NCI-H524 (cell line): ENCODE measurements around the gene TTLL3.
"Not testable (repeated sequence)": the region's sequence is repeated elsewhere in the genome, so short reads cannot be mapped to it uniquely, and the experiment has no call there.

ENCODE experiments used
- DNase-seq, 2 experiments: peaks; one replicate each; lab custom pipeline; 2025; lab: John Stamatoyannopoulos, UW

Gene TTLL3, protein sequence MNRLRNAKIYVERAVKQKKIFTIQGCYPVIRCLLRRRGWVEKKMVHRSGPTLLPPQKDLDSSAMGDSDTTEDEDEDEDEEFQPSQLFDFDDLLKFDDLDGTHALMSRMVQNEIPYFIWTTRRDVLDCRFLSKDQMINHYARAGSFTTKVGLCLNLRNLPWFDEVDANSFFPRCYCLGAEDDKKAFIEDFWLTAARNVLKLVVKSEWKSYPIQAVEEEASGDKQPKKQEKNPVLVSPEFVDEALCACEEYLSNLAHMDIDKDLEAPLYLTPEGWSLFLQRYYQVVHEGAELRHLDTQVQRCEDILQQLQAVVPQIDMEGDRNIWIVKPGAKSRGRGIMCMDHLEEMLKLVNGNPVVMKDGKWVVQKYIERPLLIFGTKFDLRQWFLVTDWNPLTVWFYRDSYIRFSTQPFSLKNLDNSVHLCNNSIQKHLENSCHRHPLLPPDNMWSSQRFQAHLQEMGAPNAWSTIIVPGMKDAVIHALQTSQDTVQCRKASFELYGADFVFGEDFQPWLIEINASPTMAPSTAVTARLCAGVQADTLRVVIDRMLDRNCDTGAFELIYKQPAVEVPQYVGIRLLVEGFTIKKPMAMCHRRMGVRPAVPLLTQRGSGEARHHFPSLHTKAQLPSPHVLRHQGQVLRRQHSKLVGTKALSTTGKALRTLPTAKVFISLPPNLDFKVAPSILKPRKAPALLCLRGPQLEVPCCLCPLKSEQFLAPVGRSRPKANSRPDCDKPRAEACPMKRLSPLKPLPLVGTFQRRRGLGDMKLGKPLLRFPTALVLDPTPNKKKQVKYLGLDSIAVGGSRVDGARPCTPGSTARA

DNA sequence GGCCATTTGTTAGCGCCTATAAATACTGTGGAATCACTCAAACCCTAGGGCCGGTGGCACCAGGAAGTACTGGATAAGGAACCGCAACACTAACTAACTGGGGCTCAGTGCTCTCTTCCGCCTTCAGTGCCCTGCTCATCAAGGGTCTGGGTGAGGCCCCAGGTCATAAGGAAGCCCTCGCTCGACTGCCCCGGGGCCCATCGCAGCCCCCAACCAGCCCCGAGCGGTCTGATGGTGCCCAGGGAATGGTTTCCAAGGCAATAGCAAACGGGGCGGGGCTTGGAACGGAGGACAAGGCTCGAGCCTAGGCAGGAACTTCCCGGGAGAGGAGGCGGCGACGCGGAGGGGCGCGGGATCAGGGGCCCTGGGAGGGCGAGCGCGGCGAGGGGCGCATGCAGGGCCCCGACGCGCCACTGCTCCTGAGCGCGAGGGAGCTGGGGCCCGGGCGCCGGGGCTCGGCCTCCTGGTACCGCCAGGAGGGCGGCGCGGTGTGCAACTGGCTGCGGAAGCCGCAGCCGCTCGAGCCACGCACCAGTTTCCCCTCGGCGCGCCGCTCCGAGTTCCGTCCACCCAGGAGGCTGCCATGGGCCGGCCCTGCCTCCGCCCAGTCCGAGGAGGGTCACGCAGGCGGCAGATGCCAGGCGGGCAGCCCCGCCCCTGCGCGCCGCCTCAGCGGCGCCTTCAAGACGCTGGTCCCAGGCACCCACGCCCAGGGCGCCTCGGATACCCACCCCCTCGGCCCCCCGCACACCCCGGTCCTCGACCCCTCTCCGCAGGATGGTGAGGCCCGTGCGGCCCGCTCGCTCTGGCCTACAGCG lies at the start of gene TTLL3:
TTLL3 (plus strand) TSS at position 648 of the 818 bp plus-strand sequence. CDS start 400 bp downstream, outside the sequence.
- peak; percentile 36 to 49 for DNase-seq

DNA sequence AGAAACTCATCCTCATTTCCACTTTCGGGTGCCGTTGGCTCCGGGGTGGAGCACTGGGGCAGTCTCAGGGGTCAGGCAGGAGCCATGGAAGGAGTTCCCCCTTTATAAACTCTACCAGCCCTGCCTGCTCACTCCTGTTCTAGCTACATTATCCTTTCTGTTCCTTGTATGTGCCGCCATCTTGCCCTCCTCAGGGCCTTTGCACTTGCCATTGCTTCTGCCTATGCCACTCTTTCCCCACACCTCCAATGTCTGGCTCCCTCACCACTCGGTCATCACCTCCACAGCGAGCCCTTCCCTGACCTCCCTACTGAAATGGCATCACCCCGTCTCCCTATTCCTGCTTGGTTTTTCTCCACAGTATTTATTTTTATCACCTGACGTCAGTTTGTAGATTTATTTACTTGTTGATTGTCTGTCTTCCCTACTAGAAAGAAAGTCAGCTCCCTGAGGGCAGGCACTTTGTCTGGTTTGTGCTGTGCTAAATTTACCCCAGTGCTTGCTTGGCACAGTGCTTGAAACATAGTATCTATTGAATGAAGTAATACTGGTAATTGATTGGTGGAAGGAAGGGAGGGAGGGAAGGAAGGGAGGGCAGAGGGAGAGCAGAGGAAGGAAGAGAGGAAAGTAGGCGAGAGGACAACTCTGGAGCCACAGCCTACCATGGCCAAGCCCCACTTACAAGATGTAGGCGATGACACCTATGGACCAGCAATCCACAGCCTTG lies 49.1 kb upstream of the TTLL3 start:
- DNase-seq, result no peak

DNA sequence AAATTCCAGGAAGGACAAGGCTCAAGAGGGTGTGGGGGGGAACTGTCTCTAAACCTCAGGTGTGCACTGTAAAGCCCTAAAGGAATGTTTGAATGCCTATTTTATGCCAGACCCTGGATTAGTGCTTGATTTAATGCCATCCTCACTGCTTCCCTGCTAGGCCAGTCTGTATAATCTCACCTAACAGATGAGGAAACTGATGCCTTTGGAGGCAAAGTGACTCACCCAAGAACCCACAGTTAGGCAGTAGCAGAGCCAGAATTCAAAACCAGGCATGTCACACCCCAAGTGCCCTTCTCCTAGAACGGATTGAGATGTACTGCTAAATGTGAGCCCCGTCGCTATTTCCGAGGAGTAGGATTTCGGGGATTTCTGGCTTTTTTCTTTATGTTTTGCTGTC lies 48.1 kb upstream of the TTLL3 start:
- no peak for DNase-seq

DNA sequence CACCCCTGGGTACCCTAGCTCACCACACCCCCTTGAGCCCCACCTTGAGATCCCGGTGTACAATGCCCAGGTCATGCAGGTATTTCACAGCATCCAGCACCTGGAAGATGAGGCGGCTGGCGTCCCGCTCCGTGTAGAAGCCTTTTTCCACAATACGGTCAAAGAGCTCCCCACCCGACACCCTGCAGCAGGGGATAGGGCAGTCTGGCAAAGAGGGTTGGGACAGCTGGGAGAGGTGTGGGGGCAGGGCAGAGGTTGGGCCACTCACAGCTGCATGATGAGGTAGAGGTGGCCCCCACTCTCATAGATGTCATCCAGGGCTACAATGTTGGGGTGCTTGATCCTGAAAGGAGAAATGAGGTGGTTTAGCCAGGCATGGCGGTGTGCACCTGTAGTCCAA lies 47.2 kb upstream of the TTLL3 start:
- DNase-seq, result no peak

DNA sequence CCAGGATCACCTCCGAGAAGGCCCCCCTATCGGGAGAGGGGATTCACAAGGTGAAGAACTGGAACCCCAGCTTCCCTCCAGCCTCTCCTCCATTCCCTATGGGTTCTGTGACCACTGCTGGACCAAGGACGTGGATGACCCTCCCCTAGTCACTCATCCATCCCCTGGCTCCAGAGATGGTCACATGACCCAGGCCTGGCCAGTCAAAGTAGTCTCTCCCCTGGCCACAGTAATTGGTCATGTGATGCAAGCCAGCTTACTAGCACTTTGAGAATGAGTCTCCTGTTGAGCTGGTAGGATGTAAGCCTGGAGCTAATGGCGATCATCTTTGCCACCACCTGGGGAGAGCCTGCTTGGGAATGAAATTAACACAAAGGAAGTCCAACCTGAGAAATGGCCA lies 44.2 kb upstream of the TTLL3 start:
- DNase-seq, result no peak

DNA sequence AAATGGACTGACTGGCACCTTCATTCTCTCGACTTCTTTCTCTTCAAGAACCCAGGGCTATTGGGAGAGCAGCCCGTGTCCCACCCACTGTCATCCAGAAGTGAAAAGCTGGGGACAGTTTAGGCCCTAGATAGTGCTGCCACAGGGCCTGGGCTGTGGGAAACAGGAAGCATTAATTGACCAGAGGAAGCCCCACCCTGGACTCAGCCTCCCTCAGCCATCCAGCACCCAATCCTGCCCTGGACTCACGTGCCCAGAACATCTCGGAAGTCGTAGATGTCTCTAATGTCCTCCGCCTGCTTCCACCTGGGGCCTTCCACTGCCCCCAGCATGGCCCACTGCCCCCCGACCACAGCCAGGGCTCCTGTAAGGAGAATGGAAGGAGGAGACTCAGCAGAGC lies 42.6 kb upstream of the TTLL3 start:
- no peak for DNase-seq

DNA sequence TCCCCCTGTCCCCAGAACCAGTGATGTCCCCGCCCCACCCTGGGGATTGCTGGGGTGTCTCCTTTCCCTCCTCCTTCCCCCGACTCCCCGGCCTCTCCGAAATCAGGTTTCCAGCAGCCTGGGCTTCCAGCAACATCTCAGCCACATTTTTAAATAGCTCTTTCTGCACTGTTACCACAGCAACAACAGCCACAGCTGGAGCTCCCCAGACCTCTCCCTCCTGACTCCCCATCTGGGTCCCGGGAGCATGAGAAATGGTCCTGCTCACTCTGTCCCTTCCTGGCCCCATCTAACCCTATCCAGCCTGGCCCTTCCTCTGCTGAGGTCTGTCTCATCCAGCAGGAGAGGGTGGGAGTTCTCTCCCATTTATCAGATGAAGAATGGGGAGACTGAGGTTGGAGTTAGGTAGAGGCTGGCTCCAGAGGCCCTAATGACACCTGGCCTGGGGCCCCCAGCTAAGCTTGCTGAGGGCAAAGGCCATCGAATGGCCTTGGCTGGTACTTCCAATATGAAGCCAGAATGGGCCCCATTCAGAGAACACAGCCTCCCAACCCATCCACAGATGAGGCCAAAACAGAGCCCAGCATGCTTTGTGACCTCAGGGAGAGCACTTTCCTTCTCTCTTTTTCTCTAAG lies 41.8 kb upstream of the TTLL3 start:
- no peak for DNase-seq

DNA sequence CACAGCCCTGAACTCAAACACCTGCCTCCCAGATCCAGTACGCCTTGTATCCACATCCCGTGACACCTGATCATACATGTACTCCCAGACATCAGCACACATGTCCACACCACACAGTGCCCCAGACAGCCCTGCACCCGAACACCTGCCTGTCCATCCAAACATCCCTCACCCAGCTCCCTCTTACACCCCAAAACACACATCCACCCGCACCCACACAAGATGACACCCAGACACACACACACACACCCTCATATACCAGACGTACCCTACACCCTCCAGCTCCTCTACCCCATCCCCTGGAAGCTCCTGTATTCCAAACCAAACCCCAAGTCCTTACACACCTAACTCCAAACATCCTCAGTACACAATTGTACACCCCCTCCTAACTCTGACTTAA lies 41.0 kb upstream of the TTLL3 start:
- DNase-seq, result no peak

DNA sequence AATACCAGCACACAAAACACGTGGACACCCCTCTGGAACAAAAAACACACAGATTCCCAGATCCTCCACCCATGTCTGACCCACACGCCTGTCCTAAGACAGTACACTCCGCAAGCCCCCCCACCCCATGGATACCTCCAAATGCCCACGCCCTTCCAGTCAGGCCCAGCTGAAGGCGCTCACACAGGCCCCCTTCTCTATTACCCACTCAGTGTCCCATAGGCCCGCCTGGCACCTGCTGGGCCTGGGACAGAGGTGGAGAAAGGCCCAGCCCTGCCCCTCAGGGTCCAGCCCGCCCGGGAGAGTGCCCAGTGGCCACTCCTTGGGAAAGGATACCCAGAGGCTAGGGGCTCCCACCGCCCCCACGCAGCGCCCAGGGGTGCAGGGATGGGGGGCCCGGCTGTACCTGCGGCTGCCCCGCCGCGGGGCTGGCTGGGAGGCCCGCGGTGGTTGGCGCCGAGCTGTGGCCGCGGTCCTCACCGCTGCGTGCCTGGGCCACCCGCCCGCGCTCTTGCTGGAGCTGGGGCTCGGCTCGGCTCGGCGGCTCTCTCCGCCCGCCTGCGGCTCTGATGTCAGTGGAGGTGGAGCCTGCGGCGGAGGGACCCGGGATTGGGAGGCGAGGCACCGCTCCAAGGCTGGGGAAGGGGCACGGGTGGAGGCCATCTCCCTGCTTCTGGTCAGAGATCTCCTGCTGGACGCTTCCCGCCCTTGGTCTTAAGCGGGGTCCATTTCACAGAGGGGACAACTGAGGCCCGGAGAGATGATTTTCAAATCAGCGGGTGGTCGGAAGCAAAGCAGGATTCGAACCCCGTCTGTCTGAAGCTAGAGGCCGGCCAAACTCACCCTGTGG lies 40.4 kb upstream of the TTLL3 start, which contains the start of gene CAMK1:
CAMK1 (minus strand) TSS at position 522 of the 850 bp plus-strand sequence. CDS start 2,198 bp downstream, outside the sequence.
- peak in 1 of 2 experiments; percentile 27 for DNase-seq

DNA sequence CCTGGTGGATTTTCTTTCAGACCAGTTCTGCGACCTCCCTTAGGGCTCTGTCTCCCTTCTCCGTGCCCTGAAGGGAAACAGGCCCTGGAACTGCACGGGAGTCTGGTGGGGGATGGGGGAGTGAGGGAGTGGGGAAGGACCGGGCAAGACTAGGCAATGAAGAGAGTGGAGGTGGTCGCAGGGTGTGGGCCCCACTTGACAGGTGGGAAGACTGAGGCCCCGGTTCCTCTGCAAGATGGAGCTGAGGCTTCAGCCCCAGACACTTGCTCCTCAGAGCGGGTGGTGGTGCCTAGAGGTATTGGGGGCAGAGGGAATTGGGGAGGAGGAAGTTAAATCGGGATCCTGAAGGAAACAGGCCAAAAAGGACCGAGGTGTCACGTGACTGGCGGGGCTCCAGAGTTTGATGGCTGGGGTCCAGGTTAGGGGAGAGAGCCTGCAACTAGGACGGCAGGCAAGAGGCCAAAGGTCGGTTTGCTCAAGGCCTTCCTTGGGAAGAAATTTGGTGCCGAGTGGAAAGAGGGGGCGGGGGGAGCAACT lies 39.7 kb upstream of the TTLL3 start:
- DNase-seq, result no peak

DNA sequence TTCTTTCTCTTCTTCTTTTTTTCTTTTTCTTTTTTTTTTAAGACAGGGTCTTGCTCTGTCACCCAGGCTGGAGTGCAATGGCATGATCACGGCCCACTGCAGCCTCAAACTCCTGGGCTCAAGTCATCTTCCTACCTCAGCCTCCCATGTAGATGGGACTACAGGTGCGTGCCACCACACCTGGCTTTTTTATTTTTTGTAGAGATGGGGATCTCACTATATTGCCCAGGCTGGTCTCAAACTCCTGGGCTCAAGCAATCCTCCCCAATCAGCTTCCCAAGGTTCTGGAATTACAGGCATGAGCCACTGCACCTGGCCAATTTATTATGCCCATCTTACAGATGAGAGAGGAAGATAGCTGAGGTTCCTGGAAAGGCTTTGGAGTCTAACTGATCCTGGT lies 39.1 kb upstream of the TTLL3 start:
- not testable (repeated sequence) for DNase-seq

DNA sequence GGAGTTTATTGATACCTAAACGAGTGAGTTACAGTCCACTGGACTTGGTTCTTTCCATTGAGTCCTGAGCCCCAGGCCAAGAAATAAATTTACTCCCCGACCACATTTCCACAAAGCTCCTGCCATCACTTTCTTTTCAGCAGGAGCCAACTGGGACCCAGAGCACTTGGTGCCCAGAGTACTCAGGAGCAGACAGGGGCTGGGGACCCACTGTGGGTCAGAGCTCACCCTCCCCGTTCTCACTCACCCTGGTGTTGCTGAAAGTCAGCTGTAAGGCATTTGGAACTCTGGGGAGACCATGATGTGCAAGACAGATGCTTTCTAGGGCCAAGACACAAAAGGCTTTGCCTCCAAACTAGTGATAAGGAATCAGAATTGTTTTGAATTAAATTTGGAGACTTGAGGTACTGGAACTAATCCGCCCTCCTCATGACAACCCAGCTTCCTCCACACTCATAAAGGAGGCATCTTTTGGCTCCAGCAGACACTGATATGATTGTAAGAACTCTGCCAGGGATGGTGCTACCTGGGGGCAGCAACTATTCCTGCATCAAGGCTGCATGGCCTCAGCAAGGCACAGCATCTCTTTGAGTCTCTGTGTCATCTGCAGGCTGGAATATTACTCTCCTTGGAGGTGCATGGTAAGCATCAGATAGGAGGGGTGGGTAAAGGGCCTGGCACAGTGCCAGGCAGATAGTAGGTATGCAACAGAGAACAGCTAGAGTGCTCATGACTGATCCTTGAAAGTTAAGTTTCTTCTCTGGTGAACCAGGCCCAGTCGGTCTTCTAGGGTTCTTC lies 33.0 kb upstream of the TTLL3 start:
- DNase-seq, result no peak

DNA sequence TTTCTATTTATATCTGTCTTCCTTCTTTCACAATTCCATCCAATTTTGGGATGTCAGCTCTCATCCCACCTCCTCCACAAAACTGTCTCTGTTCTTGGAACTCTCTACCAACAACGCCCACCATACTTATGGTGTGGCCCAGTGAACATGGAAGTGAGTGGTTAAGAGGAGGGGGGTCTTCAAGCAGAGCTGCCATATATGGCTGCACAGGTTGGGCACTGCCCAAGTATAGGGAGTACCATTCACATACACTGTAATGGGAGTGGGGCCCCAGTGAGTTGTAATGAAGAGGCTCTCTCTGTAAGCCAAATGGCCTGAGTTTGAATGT lies 32.4 kb upstream of the TTLL3 start:
- DNase-seq, result no peak

DNA sequence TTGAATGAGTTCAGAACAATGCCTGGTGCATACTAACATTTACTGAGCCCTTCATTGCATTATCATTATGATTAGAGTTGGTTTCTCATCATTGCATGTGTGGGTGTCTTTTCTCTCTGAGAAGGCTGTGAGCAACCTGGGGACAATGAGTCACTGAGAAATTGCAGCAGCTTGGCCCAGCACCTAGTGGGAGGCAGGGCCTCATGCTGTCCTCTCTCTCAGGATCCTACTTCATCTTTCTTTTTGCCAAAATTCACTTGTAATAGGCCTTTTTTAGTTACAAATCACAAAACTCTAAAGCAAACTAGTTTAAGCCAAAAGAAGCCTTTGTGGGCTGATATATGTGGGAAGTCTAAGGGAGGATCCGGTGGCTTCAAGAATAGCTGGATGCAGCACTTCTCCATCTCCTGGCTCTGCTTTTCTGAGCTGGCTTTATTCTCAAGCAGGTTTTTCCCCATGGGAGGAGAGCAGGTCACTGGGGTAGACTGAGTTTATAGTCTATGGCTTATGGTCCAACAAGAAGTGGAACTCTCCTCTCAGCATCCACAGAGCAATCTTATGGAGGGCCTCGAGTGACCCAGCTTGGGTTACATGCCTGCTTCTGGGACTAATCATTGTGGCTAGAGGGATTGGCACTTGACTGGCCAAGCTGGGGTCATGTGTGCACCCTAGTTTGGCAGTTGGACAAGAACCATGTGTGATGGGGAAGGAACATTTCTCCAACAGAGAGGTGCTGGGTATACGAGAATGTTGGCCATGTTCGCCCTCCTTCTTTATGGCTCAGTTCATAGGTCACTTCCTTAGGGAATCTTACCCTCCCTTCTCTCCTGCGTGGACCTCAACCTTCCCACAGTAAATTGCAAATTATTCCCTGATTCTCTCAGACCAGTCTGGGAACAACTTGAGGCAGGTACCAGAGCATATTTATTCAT lies 31.7 kb upstream of the TTLL3 start:
- no peak for DNase-seq

DNA sequence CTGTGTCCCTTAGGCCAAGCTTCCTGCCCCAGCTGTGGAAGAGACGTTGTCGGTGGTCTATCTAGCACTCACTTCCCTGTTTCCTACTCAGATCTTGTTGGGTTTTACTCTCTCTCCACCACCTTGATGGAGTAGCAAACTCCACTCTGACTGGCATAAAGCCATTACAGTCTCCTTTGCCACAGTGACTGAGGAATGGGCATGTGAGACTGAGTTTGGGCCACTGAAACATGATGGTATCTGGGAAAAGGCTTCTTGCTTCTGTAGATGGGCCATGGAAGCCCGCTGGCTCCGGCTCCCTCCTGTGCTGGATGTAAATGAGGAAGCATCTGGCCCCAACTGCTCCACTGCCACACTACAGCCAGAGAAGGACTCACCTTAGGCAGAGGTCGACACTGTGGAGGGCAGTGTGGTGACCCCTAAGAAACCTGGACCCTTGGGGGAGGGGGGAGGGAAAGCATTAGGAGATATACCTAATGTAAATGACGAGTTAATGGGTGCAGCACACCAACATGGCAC lies 30.9 kb upstream of the TTLL3 start:
- DNase-seq, result no peak

DNA sequence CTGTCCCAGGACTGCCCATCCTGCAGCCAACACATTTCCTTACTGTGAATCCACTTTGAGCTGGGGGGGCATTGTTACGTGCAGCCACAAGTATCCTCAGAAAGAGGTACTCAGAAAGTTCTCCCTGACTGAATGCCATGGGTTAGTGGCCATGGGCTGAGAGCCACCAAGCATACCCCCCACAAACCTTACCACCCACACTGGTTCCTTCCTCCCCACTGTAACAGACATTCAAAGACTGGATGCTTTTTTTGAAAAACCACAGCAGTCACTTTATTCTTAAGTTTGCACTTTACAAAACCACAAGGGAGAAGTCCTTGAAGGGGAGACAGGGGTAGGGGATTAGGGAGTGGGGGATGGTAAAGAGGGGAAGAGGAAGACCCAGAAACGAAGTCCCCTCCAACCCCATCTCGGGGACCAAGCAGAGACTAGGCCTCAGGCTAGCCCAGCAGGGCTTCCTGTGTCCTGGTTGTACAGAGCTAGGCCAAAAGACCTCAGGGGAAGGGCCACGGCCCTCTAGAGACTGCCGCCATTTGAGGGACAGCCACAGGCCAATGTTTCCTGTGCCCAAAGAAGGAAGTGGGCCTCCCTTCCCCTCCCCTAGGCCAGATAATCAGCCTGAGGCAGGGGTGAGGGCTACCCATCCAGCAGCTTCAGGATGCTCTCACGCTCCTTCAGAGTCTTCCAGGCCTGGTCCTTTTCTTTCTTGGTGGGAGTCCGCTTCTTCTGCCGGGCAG lies 30.2 kb upstream of the TTLL3 start:
- no peak for DNase-seq

DNA sequence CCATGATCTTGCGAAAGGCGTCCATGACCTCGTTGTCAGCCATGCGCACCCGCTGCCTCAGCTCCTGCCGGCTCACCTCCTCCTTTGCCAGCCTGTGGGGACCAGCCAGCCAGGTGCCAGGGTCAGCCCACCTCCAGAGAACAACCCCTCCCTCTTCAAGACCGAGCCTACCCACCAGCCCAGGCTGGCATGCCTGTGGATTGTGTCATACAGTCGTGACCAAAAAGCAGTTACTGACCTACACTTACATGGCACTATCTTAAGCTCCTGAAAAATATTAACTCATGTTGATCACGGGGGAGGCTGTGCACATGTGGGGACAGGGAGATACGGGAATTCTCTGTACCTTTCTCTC lies 29.6 kb upstream of the TTLL3 start:
- no peak for DNase-seq
